Right lobe of liver (tissue), 6 donors: Measurements from ENCODE around the gene INS. TPM values are rescaled to one million over a fixed set of nuclear protein-coding genes. Genes with fewer than 3 reads are reported as not detected.

Source experiments
- ATAC-seq, 4 donors: fragments of 200-7000 bp; cut with Tn5 transposase; one replicate each; pipeline ENCODE4 v1.9.1; 2020; ENCODE audit warnings: mild to moderate bottlenecking in 4 of 4, moderate library complexity in 4 of 4
- DNase-seq, 3 donors: peaks; one replicate each; pipeline ENCODE4 v3.0.0-alpha.2; 2020
- H3K27ac ChIP-seq, 3 donors: fragments of 200-600 bp; one replicate each; pipeline ENCODE4 v1.8.0; 2022
- H3K27me3 ChIP-seq, 2 donors: fragments of 200-600 bp; one replicate each; pipeline ENCODE4 v1.8.0; 2022
- H3K36me3 ChIP-seq, 4 donors: fragments of 200-600 bp; sonication (generic) in 1 of 4; one replicate each; pipeline versions ENCODE4 v1.5.1 to v1.8.0; 2017 to 2022; ENCODE audit warnings: control low read depth in 1 of 4
- H3K4me1 ChIP-seq, 4 donors: fragments of 200-600 bp; sonication (generic) in 1 of 4; one replicate each; pipeline versions ENCODE4 v1.5.1 to v1.8.0; 2017 to 2022; ENCODE audit warnings: control low read depth in 1 of 4
- H3K4me3 ChIP-seq, 3 donors: fragments of 200-600 bp; one replicate each; pipeline ENCODE4 v1.8.0; 2022
- H3K9me3 ChIP-seq, 4 donors: fragments of 200-600 bp; sonication (generic) in 1 of 4; one replicate each; pipeline versions ENCODE4 v1.5.1 to v1.8.0; 2017 to 2022; ENCODE audit warnings: control low read depth in 1 of 4
- CTCF ChIP-seq, 4 donors: fragments of 200-600 bp in 3 of 4; fragments of 450-650 bp in 1 of 4; IDR thresholded peaks; one replicate each; pipeline versions ENCODE4 v1.5.1 to v1.8.0; 2016 to 2022; ENCODE audit warnings: antibody characterized with exemption in 4 of 4, mild to moderate bottlenecking in 2 of 4
- POLR2A ChIP-seq: fragments of 450-650 bp; IDR thresholded peaks from one replicate; pipeline ENCODE4 v1.6.1; 2017; ENCODE audit warnings: antibody characterized with exemption, mild to moderate bottlenecking
- WGBS: methylation state at CpG from one replicate; pipeline ENCODE4 v1.1.6; 2018; ENCODE audit warnings: low coverage, low lambda C conversion rate; ENCODE audit not compliant: insufficient coverage; ENCODE audit errors: missing lambda C conversion rate; 5-methylcytosine and 5-hydroxymethylcytosine counted together
- intact Hi-C, 2 donors: fragments of 100-400 bp; cut with DNase I; formaldehyde crosslinking; loops; one replicate each; pipeline versions ENCODE4 v1.11.2 to v1.14.1; 2022
- total RNA-seq, 6 experiments: library from RNA; depleted of rRNA in 2 of 6; stranded (reverse); fragments of >200 nt in 2 of 6; fragmentation: NEBNext Ultra II Directional in 3 of 6; extraction: Animal tissue kit (Norgen Biotek cat#: 25700) in 3 of 6; gene quantifications; one replicate each; pipeline versions ENCODE4 v1.1.0 to v1.2.4, GENCODE V29; 2016 to 2023
- donor health status: DM: no; HTN: yes; CAD: no.
- donor health status: DM: no; HTN: no; CAD: no.
- donor health status: DM: no; HTN: no; CAD: no.
- donor health status: DM: no; HTN: yes; CAD: no.
- donor health status: DM: no; HTN: yes; CAD: no.

The INS gene
- total RNA-seq, 6 experiments from 2014 or later: not detected

GRCh38 chr11:2129308-2129698, 31.7 kb downstream of the INS start:
- Histone ChIP-seq H3K4me1 (peaks cover 0 to 3% (median 0%) of the 10 kb centered on the region in 4 donors), H3K27ac (no peak overlapping the region), H3K4me3 (no peak overlapping the region), H3K36me3 (peaks cover 0 to 24% (median 9%) of the 10 kb centered on the region in 4 donors), H3K27me3 (no peaks in the 10 kb centered on the region), H3K9me3 (no peaks in the 10 kb centered on the region)
- 87% methylated on average over 9 of the region's 17 CpGs for WGBS
- no peak for TF ChIP-seq CTCF (IDR thresholded peaks at IDR 0.05)
- no peak for TF ChIP-seq POLR2A
- intact Hi-C loops: no loop called here
- ATAC-seq (no peak), DNase-seq (peak in 2 of 3 donors; percentile 12 to 49)

- no peak overlapping the region for H3K4me3 ChIP-seq
- H3K4me1 ChIP-seq: no peaks in the 10 kb centered on the region
- no peaks in the 10 kb centered on the region for H3K9me3 ChIP-seq
- TF ChIP-seq CTCF (IDR thresholded peaks at IDR 0.05) (no peak), POLR2A (no peak)
- 79% methylated on average over 11 of the region's 12 CpGs for WGBS
- H3K36me3 ChIP-seq: peaks cover 0 to 19% (median 6%) of the 10 kb centered on the region in 4 donors
- intact Hi-C loops: no loop called here
- H3K27ac ChIP-seq: no peak overlapping the region
- DNase-seq (peak in 1 of 3 donors; percentile 22), ATAC-seq (no peak)
- no peaks in the 10 kb centered on the region for H3K27me3 ChIP-seq
Observed at GRCh38 chr11:2128511-2129307, 32.3 kb downstream of the INS start.

GRCh38 chr11:2128130-2128510, 32.9 kb downstream of the INS start:
- intact Hi-C loops: no loop called here
- no CpG with 5 or more reads among the region's 7 CpGs for WGBS
- DNase-seq: peak in 2 of 3 donors; percentile 18 to 42
- TF ChIP-seq POLR2A (no peak), CTCF (IDR thresholded peaks at IDR 0.05) (no peak)
- no peaks in the 10 kb centered on the region for H3K9me3 ChIP-seq
- H3K4me3 ChIP-seq: no peak overlapping the region
- H3K4me1 ChIP-seq: no peaks in the 10 kb centered on the region
- H3K27ac ChIP-seq: no peak overlapping the region
- peak in 3 of 4 donors; percentile 8 to 40 (median 21) for ATAC-seq
- no peaks in the 10 kb centered on the region for H3K27me3 ChIP-seq
- peaks cover 0 to 15% (median 3%) of the 10 kb centered on the region in 4 donors for H3K36me3 ChIP-seq

GRCh38 chr11:2127482-2128129, 33.4 kb downstream of the INS start:
- WGBS: 48% methylated on average over 2 of the region's 8 CpGs
- peaks cover 0 to under 1% (median 0%) of the 10 kb centered on the region in 4 donors for H3K4me1 ChIP-seq
- TF ChIP-seq CTCF (IDR thresholded peaks at IDR 0.05) (no peak), POLR2A (no peak)
- DNase-seq: peak in 1 of 3 donors; percentile 48
- ATAC-seq: peak in 3 of 4 donors; percentile 30 to 52 (median 32)
- intact Hi-C loops: no loop called here
- no peaks in the 10 kb centered on the region for H3K9me3 ChIP-seq
- no peak overlapping the region for H3K4me3 ChIP-seq
- H3K27me3 ChIP-seq: no peaks in the 10 kb centered on the region
- no peak overlapping the region for H3K27ac ChIP-seq
- peaks cover 0 to 9% (median 2%) of the 10 kb centered on the region in 4 donors for H3K36me3 ChIP-seq
